NCI-H2227 treated with DMSO at 0.1 percent for 48 hours (cell line): ENCODE data around the gene NXN.
A peak's percentile ranks its signal among the peaks of the same experiment; 100 is the strongest.
"Not testable (repeated sequence)": the region's sequence is repeated elsewhere in the genome, so short reads cannot be mapped to it uniquely, and the experiment has no call there.

Experiments
- DNase-seq: peaks from one replicate; lab custom pipeline; 2025; lab: John Stamatoyannopoulos, UW

Gene NXN

DNA sequence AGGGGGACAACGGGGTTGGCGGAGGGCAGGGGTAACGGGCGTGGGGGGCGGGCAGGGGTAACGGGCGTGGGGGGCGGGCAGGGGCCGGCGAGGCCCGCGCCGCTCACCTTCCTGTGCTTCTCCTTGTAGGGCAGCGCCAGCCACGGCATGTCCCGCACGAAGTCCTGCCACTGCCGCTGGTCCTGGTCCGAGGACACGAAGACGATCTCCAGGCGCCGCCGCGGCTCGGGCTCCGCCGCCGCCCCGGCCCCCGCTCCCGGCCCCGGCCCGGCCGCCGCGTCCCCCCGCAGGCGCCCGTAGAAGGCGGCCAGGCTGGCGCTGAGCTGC, 401 bp downstream of the NXN start:
- DNase-seq = no peak

- DNase-seq = no peak
Measured at GRCh38 chr17:978103-979093, 1.2 kb downstream of the NXN start.

DNA sequence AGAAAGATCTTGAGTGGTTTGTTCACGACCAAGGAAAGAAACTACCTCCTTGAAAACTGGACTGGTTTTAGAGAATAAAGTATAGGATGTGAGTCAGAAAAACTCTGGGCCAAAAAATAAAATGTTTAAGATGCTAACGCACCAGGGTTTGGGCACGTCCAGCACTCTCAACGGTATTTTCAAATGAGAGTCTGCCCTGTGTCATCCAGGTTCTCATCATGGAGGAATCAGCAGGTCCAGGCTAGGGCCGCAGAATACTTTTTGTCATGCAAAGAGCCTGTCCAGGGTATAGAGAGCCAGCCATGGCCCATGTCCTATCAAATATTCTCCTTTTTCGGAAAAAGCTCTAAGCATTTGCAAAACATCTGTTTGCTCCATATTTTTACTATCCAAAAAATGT, 2.4 kb downstream of the NXN start:
- DNase-seq = no peak

DNA sequence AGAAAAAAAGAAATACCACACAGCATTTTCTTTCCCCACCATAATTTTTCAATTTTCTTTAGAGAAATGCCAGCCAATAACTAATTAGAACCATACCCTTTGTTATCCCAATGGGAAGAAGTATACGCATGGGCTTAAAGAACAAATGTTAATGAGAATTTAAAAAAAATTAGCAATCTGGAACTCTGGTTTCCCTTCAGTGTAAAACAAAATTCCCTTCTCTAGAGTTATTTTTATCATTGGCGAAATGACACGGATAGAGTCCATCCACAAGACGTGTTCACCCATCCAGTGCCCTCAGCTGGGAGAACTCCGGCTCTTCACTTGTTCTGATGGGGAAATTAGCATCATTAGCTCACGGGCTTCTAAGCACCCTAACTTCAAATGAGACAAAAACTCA, 3.3 kb downstream of the NXN start:
- no peak for DNase-seq

- DNase-seq = no peak
Measured at GRCh38 chr17:975371-975915, 4.1 kb downstream of the NXN start.

- not testable (repeated sequence) for DNase-seq
Measured at GRCh38 chr17:974778-975177, 4.8 kb downstream of the NXN start.

DNA sequence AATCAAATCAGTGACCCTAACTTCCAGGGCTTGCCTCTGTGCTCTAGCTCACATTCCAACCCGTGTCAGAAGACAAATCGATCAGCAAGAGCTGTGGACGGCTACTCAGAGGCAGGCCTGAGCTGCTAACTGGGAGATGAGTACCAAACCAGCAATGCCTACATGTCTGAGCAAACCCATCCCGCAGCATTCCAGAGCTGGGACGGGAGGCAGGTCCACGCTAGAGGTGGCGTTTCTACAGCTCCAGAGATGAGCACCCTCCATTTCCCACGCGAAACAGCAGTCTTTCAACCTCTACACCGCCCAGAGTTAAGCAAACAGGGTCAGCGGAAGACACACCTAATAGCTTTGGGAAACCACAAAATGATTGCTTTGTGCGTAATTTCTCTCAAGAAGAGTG, 6.5 kb downstream of the NXN start:
- DNase-seq = no peak

GRCh38 chr17:971861-972260, 7.7 kb downstream of the NXN start:
- not testable (repeated sequence) for DNase-seq

DNA sequence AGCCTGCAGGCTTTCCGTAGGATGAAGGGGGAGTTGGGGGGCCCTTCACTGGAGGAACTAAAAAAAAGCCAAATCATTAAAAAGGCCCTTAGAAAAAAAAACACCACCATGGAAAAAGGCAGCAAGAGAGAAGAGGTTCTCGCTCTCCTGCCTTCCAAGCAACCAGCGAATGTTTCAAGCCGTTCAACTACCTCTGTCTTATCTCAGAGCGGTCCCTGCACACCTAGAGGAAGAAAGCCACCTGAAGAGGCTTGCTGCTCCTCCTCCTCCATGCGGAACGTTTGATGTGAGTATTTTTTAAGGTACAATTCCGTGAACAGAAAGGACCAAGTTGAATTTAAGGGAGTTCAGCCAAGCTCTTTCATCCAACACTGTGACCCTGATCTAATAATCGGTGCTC, 9.2 kb downstream of the NXN start:
- DNase-seq = no peak

GRCh38 chr17:969811-970355, 9.7 kb downstream of the NXN start:
- DNase-seq = peak; percentile 35

GRCh38 chr17:968812-969730, 10.5 kb downstream of the NXN start:
- DNase-seq = no peak

DNA sequence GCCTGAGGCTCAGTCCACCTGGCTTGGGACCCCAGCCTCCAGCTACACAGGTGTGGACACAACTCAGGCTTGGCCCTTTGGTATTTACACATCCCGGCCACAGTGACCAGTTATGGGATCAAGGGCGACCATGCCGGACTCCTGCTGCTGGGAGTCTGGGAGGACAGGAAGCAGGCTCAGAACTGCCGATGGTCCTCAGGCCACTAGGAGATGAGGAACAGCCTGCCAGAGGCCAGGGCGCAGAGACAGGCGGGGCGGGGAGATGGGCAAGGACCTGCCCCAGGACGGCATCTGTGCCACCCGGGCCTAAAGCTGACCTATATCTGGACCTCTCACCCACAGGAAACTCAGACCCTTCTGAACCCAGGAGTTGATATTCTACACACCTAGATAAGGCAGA, 12.5 kb downstream of the NXN start:
- no peak for DNase-seq

DNA sequence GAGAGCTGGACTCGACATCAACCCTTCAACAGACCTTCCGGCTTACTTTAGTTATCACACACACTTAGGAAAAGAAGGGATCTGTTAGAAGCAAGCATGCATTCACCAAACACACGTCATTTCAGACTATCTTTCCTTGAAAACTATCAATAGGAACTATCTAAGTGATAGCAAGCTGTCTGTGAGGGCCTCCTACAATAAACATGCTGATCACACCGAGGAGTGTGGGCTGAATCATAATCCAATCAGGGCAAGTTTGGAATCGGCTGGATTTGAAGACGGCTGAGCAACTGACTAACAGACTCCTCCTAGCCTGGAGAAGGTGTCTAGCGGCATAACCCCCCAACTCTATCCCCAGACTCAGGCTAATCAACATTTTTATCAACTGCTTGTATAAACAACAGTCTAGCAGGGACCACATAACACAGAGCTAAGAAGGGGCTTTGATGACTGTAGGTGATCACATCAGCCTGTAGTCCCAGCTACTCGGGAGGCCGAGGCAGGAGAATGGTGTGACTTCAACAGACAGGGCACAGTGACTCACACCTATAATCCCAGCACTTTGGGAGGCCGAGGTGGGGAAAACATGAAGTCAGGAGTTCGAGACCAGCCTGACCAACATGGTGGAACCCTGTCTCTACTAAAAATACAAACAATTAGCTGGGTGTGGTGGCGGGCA, 14.1 kb downstream of the NXN start:
- DNase-seq = no peak

- peak; percentile 13 for DNase-seq
Measured at GRCh38 chr17:964876-965275, 14.7 kb downstream of the NXN start.

- DNase-seq = no peak
Measured at GRCh38 chr17:962670-963069, 16.9 kb downstream of the NXN start.

GRCh38 chr17:962166-962565, 17.4 kb downstream of the NXN start:
- no peak for DNase-seq

- no peak for DNase-seq
Measured at GRCh38 chr17:958712-959451, 20.7 kb downstream of the NXN start.

- DNase-seq = no peak
Measured at GRCh38 chr17:957856-958421, 21.6 kb downstream of the NXN start.

DNA sequence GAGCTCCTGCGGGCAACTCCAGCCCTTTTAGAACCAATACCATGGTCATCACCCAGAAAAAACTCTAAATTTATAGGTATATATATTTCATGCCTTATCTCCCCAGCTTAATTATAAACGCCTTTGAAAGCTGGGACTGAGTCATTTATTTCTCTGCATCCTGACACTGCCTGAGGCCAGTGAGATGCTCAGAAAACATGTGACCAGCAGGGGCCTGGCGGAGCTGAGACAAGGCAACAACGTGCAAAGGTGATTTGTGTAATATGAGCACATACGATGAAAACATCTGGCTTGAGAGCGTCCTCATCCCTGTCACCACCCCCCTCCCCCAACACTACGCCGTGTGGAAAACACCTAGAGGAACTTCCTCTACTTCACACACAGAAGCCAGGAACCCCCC, 22.7 kb downstream of the NXN start:
- no peak for DNase-seq

DNA sequence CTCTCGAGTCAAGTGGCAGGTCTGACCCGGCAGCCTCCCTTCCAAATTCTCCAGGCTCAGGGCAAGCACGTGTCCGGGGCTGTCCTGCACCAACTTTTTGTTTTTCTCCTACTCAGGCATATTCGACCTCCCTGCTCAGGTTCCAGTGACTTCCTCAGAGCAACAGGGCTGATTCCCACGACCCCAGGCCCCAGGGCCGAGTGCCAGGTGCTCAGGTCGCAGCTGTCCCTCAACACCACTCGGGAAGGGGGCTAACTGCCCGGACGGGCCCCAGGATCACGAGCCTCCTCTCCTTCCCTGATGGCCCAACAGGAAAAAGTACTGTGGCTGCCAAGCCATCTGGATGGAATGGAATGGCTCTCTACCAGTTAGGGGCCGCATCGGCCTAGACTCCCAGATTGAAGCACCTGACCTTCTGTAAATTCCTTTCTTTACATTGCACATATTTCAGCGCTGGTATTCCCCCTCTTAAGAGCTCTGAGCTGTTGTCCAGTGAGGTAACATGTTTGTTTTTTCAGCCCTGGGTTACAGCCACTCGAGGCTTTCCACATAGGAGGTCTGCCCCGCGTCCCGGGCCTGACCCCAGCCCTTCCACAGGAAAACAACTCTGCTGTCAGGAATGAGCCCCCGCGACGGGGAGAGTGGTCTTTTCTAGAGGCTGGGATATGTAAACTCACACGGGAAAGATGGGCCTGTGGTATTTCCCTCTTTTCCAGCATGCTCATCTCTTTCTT, 25.0 kb downstream of the NXN start:
- DNase-seq = no peak
